GM12801 (cell line): ENCODE measurements around the gene ANKRD23.

Experiments used
- CTCF ChIP-seq: IDR thresholded peaks from one replicate; pipeline ENCODE4 v1.5.1; 2011; ENCODE audit warnings: control low read depth; ENCODE audit not compliant: insufficient read length; ENCODE audit errors: extremely low read depth

The ANKRD23 gene

DNA sequence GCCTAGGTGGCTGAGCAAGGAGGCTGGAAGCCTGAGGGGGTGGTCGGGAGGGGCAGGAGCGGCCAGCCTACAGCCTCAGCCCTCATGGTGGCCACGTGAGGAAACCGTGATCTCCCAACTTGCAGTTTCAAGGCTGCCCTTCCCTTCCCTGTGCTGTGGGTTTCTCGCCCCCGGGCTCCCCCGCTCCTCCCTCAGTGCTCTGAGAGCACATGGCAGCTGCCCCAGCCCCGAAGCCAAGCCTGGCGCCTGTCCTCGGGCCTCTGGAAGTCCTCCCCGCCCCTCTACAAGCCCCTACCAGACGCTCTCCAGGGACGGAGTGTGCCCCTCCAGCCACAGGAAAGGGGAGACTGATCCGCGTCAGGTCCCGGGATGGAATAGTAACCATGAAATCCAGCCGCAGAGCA lies 586 bp upstream of the ANKRD23 start:
- no peak for TF ChIP-seq CTCF

GRCh38 chr2:96842600-96842999 lies 1.2 kb downstream of the ANKRD23 start:
- TF ChIP-seq CTCF: no peak

GRCh38 chr2:96841701-96842495 lies 1.9 kb downstream of the ANKRD23 start:
- TF ChIP-seq CTCF: no peak

DNA sequence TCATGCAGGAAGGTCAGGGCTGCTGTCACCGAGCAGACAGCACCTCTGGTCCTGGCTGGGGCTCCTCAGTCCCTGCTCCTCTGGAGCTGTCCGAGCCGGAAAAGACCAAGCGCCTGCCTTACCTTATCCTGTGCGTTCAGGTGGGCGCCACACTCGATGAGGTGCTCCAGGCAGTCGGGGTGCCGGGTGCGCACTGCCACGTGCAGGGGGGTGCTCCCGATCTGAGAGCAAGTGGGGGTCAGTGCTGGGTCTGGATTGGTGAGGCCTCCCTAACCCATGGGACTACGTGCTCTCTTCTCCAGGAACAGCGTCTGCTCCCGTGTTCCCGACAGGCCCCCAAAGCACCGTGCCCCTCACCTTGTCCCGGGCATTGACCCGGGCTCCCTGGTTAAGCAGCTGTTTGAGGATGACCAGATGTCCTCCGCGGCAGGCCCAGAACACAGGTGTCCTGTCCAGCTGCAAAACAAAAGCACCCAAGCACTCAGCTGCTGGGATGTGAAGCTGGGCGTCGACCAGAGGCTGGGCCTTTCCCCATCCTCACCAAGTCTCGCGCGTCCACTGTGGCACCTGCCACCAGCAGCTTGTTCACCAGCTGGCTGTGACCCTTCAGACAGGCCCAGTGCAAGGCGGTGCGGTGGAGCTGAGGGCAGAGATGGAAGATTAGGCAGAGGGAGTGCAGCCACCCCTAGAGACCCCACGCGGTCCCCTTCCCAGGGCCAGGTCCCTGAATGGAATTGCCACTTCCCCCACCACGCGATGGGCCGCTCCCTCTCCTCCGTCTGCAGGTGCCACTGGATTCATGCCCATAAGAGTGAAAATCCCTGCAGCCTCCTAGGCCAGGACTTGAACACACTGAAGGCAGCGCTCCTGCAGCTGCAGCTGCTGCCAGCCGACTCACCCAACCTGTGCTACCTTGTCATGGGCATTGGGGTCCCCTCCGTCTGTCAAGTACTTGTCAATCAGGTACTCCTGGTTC lies 3.7 kb downstream of the ANKRD23 start:
- no peak for TF ChIP-seq CTCF

DNA sequence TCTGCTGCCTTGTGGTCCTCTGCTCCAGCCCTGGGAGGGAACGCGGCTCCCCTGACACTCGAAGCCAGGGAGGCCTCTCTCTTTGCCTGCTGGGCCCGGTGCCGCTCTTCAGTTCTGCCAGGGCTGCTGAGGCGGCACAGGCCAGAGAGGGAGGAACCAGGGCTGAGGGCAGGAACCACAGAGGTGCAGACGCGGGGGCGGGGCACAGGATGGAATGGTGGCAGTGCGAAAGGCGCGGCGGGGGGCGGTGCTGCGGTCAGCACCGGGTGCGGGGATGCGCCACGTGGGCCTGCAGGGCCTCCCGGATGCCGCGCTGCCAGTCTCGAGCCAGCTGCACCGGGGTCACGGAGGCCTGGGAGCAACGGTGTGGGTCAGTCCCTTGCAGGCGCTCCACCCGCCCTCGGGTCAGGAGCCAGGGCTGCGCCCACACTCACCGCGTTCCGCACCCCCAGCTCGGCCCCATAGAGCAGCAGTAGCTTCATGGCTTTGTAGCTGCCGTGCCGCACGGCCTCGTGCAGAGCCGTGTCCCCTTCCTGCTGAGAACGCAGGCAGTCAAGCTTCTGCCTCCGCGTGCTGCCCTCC lies 4.4 kb downstream of the ANKRD23 start:
- no peak for TF ChIP-seq CTCF

DNA sequence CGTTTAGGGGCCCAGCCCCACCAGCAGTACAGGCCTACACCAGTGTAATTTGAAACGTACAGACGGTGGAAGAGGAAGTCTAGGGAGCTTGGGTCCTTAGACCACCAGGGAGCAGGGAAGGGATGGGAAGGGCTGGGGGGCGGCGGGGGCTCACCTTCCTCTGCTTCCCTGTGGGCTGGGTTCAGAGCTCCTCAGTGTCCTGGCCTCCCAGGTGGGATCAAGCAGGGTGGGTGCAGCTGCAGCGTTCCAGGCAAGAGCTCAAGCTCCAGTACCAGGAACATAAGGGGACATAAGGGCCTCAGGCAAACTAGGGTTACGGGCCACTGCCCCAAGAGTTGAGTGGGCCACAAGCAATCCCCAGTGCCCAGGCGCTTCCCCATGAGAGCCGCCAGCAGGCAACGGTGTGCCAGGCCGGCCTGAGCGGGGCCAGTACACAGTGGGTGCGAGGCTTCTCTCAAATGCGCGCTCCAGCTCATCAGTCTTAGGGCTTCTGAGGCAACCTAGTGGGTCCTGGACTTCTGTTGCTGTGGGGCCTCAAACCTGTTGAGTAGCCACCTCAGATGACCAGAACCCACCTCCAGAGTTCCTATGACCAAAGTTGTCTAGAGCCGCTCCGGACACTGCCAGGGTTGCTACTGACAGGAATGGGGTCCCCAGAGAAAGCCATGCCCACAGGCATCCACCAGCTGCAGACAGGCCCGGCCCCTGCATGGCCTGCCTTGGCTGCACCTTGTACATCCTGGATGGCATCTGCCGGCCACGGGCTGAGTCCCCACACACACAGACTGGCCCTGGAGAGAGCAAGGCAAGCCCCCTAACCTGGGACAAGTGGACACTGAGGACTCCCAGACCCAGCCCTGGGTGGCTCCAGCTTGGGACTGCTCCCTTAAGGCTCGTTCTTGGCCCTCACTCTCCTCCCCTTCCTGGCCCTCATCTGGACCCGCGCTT lies 5.2 kb downstream of the ANKRD23 start:
- no peak for TF ChIP-seq CTCF

GRCh38 chr2:96837575-96837974 lies 6.2 kb downstream of the ANKRD23 start:
- TF ChIP-seq CTCF: no peak
